Keratinocyte (primary cell): Measurements from ENCODE around the gene TXNDC17.

ENCODE experiments used
- EZH2 ChIP-seq: IDR thresholded peaks from one replicate; pipeline ENCODE4 v1.6.1; 2012; ENCODE audit warnings: inconsistent platforms, mild to moderate bottlenecking, low read length, moderate library complexity
- TF ChIP-seq, protein P1 (sequence below), 3 experiments: IDR thresholded peaks in 1 of 3; conservative IDR thresholded peaks in 1 of 3; optimal IDR thresholded peaks in 1 of 3; 2 replicates in 2 of 3; 3 replicates in 1 of 3; pipeline versions ENCODE3 to v1.5.1; 2011; ENCODE audit warnings: low read length in 3 of 3, mild to moderate bottlenecking in 3 of 3, moderate library complexity in 2 of 3, control low read depth in 1 of 3, inconsistent platforms in 1 of 3; ENCODE audit not compliant: insufficient read depth in 2 of 3; ENCODE audit errors: extremely low read depth in 1 of 3

DNA sequence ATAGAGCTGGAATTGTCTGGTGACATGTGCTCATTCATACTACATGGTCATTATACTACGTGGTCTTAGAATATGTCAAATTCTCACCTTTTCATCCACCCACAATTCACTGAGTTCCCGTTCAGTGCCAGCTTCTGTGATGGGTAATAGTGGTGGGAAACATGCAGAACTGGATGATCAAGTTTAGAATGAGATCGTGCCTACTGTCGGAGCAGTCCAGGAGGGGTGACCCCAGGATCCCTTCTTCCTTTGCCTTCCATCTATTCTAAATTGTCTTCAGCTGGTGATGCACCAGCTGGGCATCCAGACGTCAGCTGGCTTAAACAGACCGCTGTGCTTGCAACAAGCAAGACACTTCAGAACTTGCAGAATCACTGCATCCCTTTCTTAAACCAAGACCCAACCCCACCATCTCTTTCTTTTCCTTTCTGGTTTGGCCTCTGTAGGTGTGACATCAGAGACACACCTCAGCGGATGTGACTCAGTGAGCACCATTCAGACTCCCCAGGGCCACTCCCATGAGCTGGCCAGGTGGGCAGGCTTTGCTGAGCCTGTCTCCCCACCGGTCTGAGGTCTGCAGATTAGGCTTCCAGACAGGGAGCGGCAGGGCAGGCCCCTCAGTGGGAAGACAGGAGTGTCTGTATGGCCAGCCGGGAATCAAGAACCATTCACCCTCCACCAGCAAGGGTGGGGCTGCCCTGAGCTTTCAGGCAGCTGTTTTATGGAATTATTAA lies 28.8 kb downstream of the TXNDC17 start:
- TF ChIP-seq, protein P1, sequence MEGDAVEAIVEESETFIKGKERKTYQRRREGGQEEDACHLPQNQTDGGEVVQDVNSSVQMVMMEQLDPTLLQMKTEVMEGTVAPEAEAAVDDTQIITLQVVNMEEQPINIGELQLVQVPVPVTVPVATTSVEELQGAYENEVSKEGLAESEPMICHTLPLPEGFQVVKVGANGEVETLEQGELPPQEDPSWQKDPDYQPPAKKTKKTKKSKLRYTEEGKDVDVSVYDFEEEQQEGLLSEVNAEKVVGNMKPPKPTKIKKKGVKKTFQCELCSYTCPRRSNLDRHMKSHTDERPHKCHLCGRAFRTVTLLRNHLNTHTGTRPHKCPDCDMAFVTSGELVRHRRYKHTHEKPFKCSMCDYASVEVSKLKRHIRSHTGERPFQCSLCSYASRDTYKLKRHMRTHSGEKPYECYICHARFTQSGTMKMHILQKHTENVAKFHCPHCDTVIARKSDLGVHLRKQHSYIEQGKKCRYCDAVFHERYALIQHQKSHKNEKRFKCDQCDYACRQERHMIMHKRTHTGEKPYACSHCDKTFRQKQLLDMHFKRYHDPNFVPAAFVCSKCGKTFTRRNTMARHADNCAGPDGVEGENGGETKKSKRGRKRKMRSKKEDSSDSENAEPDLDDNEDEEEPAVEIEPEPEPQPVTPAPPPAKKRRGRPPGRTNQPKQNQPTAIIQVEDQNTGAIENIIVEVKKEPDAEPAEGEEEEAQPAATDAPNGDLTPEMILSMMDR (optimal IDR thresholded peaks at IDR 0.05 in 1 of 3, IDR thresholded peaks at IDR 0.05 in 1 of 3, conservative IDR thresholded peaks at IDR 0.05 in 1 of 3; ENCODE audit: extremely low read depth in 1 of 3, insufficient read depth in 2 of 3, low read length in 3 of 3), result peak in 1 of 3 experiments; percentile 6
- TF ChIP-seq EZH2, result no peak
